Smooth muscle cell (in vitro differentiated cells): ENCODE results near the gene PDE9A. TPM values are rescaled to one million over a fixed set of nuclear protein-coding genes. Genes with fewer than 3 reads are reported as not detected.

Source experiments
- DNase-seq: peaks from one replicate; lab custom pipeline; 2025; ENCODE audit not compliant: unreplicated experiment; lab: John Stamatoyannopoulos, UW
- H2AFZ ChIP-seq: fragments of 200-600 bp; sonication (generic); 2 replicates; pipeline ENCODE4 v1.6.0; 2016; ENCODE audit warnings: antibody characterized with exemption, low read depth, mild to moderate bottlenecking
- H3F3A ChIP-seq: fragments of 200-600 bp; sonication (generic); 2 replicates; pipeline ENCODE4 v1.6.0; 2017; ENCODE audit warnings: antibody characterized with exemption, low read depth
- H3K27ac ChIP-seq: fragments of 200-600 bp; sonication (generic); 2 replicates; pipeline ENCODE4 v1.5.1; 2016; ENCODE audit warnings: low read depth, mild to moderate bottlenecking
- H3K27me3 ChIP-seq: fragments of 200-600 bp; sonication (generic); 2 replicates; pipeline ENCODE4 v1.6.1; 2016; ENCODE audit warnings: low read depth, mild to moderate bottlenecking
- H3K36me3 ChIP-seq: fragments of 200-600 bp; sonication (generic); 2 replicates; pipeline ENCODE4 v1.5.1; 2016; ENCODE audit warnings: low read depth
- H3K4me1 ChIP-seq: fragments of 200-600 bp; sonication (generic); 2 replicates; pipeline ENCODE4 v1.5.1; 2016; ENCODE audit warnings: low read depth
- H3K4me2 ChIP-seq: fragments of 200-600 bp; sonication (generic); 2 replicates; pipeline ENCODE4 v1.6.0; 2016; ENCODE audit warnings: mild to moderate bottlenecking
- H3K4me3 ChIP-seq: fragments of 200-600 bp; sonication (generic); 2 replicates; pipeline ENCODE4 v1.5.1; 2016; ENCODE audit warnings: mild to moderate bottlenecking
- H3K79me2 ChIP-seq: fragments of 200-600 bp; sonication (generic); 2 replicates; pipeline ENCODE4 v1.6.0; 2016; ENCODE audit warnings: low read depth, mild to moderate bottlenecking
- H3K9ac ChIP-seq: fragments of 200-600 bp; sonication (generic); 2 replicates; pipeline ENCODE4 v1.6.0; 2016; ENCODE audit warnings: low read depth
- H3K9me3 ChIP-seq: fragments of 200-600 bp; sonication (generic); replicated peaks from 2 replicates; pipeline ENCODE4 v1.5.1; 2016; ENCODE audit warnings: low read depth
- H4K20me1 ChIP-seq: fragments of 200-600 bp; sonication (generic); 2 replicates; pipeline ENCODE4 v1.6.0; 2016; ENCODE audit warnings: low read depth
- WGBS: methylation state at CpG from one replicate; pipeline ENCODE4 v1.1.7; 2016; ENCODE audit warnings: low lambda C conversion rate; 5-methylcytosine and 5-hydroxymethylcytosine counted together
- polyA plus RNA-seq: library from polyadenylated mRNA; unstranded; fragments of >200 nt; fragmentation: Nextera tagmentation; extraction: Ambion mirVana; gene quantifications from 2 replicates; pipeline ENCODE4 v1.2.1, GENCODE V29; 2016
- total RNA-seq: library from RNA; depleted of rRNA; stranded (reverse); fragments of >200 nt; gene quantifications from 2 replicates; pipeline ENCODE4 v1.2.3, GENCODE V29; 2014
- TF ChIP-seq, protein P1 (sequence below): fragments of 200-600 bp; sonication (generic); IDR thresholded peaks from 2 replicates; pipeline ENCODE4 v1.5.1; 2017; ENCODE audit warnings: borderline replicate concordance, mild to moderate bottlenecking, antibody characterized with exemption; ENCODE audit not compliant: insufficient read depth, poor library complexity, severe bottlenecking

The PDE9A gene
- total and polyA plus RNA-seq, 2 experiments from 2014 or later, result 4.3 to 12.3 TPM

DNA sequence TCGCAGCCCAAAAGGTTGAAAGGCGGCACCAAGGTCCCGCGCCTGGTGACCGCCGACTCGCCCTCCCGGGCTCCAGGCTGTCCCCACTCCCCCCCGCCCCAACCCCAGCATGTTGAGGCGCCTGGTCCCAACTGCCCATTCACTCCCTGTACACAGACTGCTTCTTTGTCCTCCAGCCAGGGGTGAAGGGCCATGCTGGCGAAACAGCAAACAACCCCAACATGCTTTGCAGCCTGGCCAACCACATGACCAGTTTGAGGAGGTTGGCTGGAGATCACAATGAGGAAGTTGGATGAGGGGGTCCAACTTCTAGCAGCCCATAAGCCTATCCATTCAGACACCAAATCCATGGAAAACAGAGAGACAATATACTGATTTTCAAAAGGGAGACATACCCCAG, 13.5 kb downstream of the PDE9A start:
- Histone ChIP-seq H3K4me2 (no peak overlapping the region), H3K79me2 (no peaks in the 10 kb centered on the region), H3K27me3 (no peaks in the 10 kb centered on the region), H4K20me1 (peaks cover 50% of the 10 kb centered on the region), H3K9me3 (no peaks in the 10 kb centered on the region), H3K4me3 (no peak overlapping the region), H3F3A (peaks cover 9% of the 10 kb centered on the region), H3K27ac (no peak overlapping the region), H2AFZ (no peak overlapping the region), H3K9ac (no peak overlapping the region), H3K36me3 (no peaks in the 10 kb centered on the region), H3K4me1 (peaks cover 13% of the 10 kb centered on the region)
- WGBS, result 95% methylated on average over 9 of the region's 11 CpGs
- TF ChIP-seq, protein P1, sequence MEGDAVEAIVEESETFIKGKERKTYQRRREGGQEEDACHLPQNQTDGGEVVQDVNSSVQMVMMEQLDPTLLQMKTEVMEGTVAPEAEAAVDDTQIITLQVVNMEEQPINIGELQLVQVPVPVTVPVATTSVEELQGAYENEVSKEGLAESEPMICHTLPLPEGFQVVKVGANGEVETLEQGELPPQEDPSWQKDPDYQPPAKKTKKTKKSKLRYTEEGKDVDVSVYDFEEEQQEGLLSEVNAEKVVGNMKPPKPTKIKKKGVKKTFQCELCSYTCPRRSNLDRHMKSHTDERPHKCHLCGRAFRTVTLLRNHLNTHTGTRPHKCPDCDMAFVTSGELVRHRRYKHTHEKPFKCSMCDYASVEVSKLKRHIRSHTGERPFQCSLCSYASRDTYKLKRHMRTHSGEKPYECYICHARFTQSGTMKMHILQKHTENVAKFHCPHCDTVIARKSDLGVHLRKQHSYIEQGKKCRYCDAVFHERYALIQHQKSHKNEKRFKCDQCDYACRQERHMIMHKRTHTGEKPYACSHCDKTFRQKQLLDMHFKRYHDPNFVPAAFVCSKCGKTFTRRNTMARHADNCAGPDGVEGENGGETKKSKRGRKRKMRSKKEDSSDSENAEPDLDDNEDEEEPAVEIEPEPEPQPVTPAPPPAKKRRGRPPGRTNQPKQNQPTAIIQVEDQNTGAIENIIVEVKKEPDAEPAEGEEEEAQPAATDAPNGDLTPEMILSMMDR, result no peak
- no peak for DNase-seq

DNA sequence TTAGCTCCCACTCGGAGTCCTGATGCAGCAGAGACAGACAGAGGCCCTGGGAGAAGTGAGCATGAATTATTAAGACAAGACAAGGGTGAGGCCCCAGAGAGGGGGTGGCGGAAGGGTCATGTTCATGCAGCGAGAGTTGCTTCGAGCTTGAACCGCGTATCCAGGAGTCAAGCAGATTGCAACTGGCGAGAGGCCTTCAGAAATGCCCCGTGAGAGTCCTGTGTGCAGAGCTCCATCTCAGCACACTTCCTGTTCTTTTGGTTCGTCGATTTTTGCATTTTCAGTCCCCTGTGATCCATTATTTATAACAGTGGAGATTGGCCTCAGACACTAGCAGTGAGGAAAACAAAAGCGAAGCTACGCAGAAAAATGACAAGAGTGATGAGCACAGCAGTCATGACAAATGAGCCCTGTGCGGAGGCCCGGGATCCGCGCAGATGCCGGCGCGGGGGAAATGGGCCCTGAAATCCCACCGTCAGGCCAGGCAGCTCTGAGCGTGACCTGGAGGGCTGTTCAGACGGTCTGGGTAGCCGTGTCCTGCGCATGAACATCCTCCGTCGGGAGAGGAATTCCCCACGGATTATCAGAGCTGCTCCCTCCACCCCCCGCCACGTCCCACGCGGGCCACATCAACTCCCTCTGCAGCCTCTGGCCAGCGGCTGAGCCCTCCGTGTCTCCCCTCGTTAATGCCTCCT, 15.0 kb downstream of the PDE9A start:
- WGBS, result 84% methylated on average over 32 of the region's 34 CpGs
- TF ChIP-seq, protein P1, result no peak
- Histone ChIP-seq H3F3A (peaks cover 18% of the 10 kb centered on the region), H4K20me1 (peaks cover 54% of the 10 kb centered on the region), H3K4me2 (no peak overlapping the region), H3K9me3 (no peaks in the 10 kb centered on the region), H3K9ac (no peak overlapping the region), H3K27me3 (no peaks in the 10 kb centered on the region), H3K4me3 (no peak overlapping the region), H3K4me1 (peaks cover 26% of the 10 kb centered on the region), H2AFZ (no peak overlapping the region), H3K79me2 (no peaks in the 10 kb centered on the region), H3K27ac (no peak overlapping the region), H3K36me3 (no peaks in the 10 kb centered on the region)
- DNase-seq, result no peak

GRCh38 chr21:42669041-42669440, 15.6 kb downstream of the PDE9A start:
- no peak overlapping the region for H3K27ac ChIP-seq
- no peaks in the 10 kb centered on the region for H3K79me2 ChIP-seq
- TF ChIP-seq, protein P1, result no peak
- H4K20me1 ChIP-seq, result peaks cover 54% of the 10 kb centered on the region
- peaks cover 24% of the 10 kb centered on the region for H3F3A ChIP-seq
- no peak overlapping the region for H2AFZ ChIP-seq
- no peak overlapping the region for H3K4me3 ChIP-seq
- H3K36me3 ChIP-seq, result no peaks in the 10 kb centered on the region
- H3K4me1 ChIP-seq, result peaks cover 32% of the 10 kb centered on the region
- no peak for DNase-seq
- H3K4me2 ChIP-seq, result no peak overlapping the region
- no peaks in the 10 kb centered on the region for H3K9me3 ChIP-seq
- WGBS, result 82% methylated on average over 13 of the region's 13 CpGs
- no peaks in the 10 kb centered on the region for H3K27me3 ChIP-seq
- H3K9ac ChIP-seq, result no peak overlapping the region
